Esophagus squamous epithelium (tissue), 5 donors: ENCODE measurements around the gene MRTO4. TPM values are rescaled to one million over a fixed set of nuclear protein-coding genes. Genes with fewer than 3 reads are reported as not detected.
"Not testable (repeated sequence)": the region's sequence is repeated elsewhere in the genome, so short reads cannot be mapped to it uniquely, and the experiment has no call there.

ENCODE experiments used
- DNase-seq: peaks from one replicate; lab custom pipeline; 2025; lab: John Stamatoyannopoulos, UW
- H3K27ac ChIP-seq, 4 donors: fragments of 200-600 bp; sonication (generic); one replicate each; pipeline ENCODE4 v1.5.1; 2016 to 2019; ENCODE audit warnings: mild to moderate bottlenecking in 1 of 4
- H3K27me3 ChIP-seq, 4 donors: fragments of 200-600 bp; sonication (generic); 1 replicate in 3 of 4; 2 replicates in 1 of 4; pipeline versions ENCODE4 v1.5.1 to v1.6.0; 2017 to 2021; ENCODE audit warnings: antibody characterized with exemption in 1 of 4
- H3K36me3 ChIP-seq, 3 donors: fragments of 200-600 bp; sonication (generic); one replicate each; pipeline ENCODE4 v1.5.1; 2016 to 2019
- H3K4me1 ChIP-seq, 3 donors: fragments of 200-600 bp; sonication (generic); one replicate each; pipeline ENCODE4 v1.5.1; 2017 to 2019
- H3K4me3 ChIP-seq, 4 donors: fragments of 200-600 bp; sonication (generic); 1 replicate in 3 of 4; 2 replicates in 1 of 4; pipeline ENCODE4 v1.5.1; 2016 to 2019; ENCODE audit warnings: mild to moderate bottlenecking in 2 of 4, moderate library complexity in 1 of 4
- H3K9me3 ChIP-seq, 3 donors: fragments of 200-600 bp; sonication (generic); one replicate each; pipeline ENCODE4 v1.5.1; 2016 to 2019
- CTCF ChIP-seq, 6 experiments: fragments of 450-650 bp in 4 of 6; fragments of 200-600 bp in 2 of 6; sonication (generic) in 2 of 6; IDR thresholded peaks; one replicate each; pipeline ENCODE4 v1.5.1; 2016 to 2019; ENCODE audit warnings: antibody characterized with exemption in 6 of 6, mild to moderate bottlenecking in 4 of 6, moderate library complexity in 4 of 6
- POLR2A ChIP-seq, 4 donors: fragments of 450-650 bp; IDR thresholded peaks; one replicate each; pipeline ENCODE4 v1.6.1; 2017; ENCODE audit warnings: antibody characterized with exemption in 4 of 4, mild to moderate bottlenecking in 4 of 4, moderate library complexity in 3 of 4
- WGBS, 2 donors: methylation state at CpG; one replicate each; pipeline ENCODE4 v1.1.5; 2018; 5-methylcytosine and 5-hydroxymethylcytosine counted together
- intact Hi-C: fragments of 100-400 bp; cut with DNase I; formaldehyde crosslinking; loops from one replicate; pipeline ENCODE4 v1.15.0; 2022
- total RNA-seq, 4 donors: library from RNA; depleted of rRNA; stranded (reverse); fragments of >200 nt; gene quantifications; one replicate each; pipeline ENCODE4 v1.1.0, GENCODE V29; 2016
- donor health status: DM: yes; HTN: yes; CAD: no.

The MRTO4 gene
- total RNA-seq, 4 donors from 2014 or later = 25.4 to 48.3 (median 34.2) TPM

DNA sequence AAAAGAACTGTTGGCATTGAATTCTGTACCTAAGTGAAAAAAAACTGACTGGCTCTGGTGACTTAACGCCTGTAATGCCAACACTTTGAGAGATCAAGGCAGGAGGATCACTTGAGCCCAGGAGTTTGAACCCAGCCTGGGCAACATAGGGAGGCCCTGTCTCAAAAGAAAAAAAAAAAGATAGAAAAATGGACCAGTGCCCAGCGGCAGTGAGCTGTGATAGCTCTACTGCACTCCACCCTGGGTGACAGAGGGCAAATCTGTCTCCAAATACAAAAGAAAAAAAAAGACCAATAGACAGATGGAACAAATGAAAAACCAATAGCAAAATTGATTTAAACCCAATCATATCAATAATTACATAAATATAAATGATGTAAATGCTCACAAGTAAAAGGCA, 37.6 kb downstream of the MRTO4 start:
- 30 to 47% methylated on average over 2 of the region's 2 CpGs for WGBS, 2 donors
- intact Hi-C loops = no loop called here

GRCh38 chr1:19294638-19295037, 43.0 kb downstream of the MRTO4 start:
- TF ChIP-seq POLR2A (IDR thresholded peaks at IDR 0.05) (no peak), CTCF (IDR thresholded peaks at IDR 0.05) (no peak)
- no peak for DNase-seq

More for the DNA sequence above, 37.6 kb downstream of the MRTO4 start:
- H3K36me3 ChIP-seq = peaks cover 0 to 10% (median 0%) of the 10 kb centered on the region in 3 donors
- H3K9me3 ChIP-seq = peaks cover 0 to 5% (median under 1%) of the 10 kb centered on the region in 3 donors
- H3K4me3 ChIP-seq = peak overlapping the region; percentile 39 to 64 (median 51)
- H3K4me1 ChIP-seq = peaks cover 0 to 20% (median 4%) of the 10 kb centered on the region in 3 donors
- H3K27me3 ChIP-seq = no peaks in the 10 kb centered on the region
- H3K27ac ChIP-seq = peak overlapping the region in 2 of 4 donors; percentile 7 to 55
- no peak for DNase-seq
- TF ChIP-seq CTCF (IDR thresholded peaks at IDR 0.05) (no peak), POLR2A (IDR thresholded peaks at IDR 0.05) (no peak)

GRCh38 chr1:19300211-19300610, 48.6 kb downstream of the MRTO4 start:
- 81% methylated on average over 2 of the region's 2 CpGs; no CpG with 5 or more reads in 1 of the 2 donors for WGBS, 2 donors
- Histone ChIP-seq H3K36me3 (peaks cover 10 to 53% (median 14%) of the 10 kb centered on the region in 3 donors), H3K9me3 (peaks cover 0 to 6% (median 2%) of the 10 kb centered on the region in 3 donors), H3K27ac (no peak overlapping the region), H3K27me3 (no peaks in the 10 kb centered on the region), H3K4me3 (no peak overlapping the region), H3K4me1 (no peaks in the 10 kb centered on the region)
- intact Hi-C loops = no loop called here
- DNase-seq = no peak
- no peak for TF ChIP-seq CTCF (IDR thresholded peaks at IDR 0.05)
- no peak for TF ChIP-seq POLR2A (IDR thresholded peaks at IDR 0.05)

More at GRCh38 chr1:19294638-19295037, 43.0 kb downstream of the MRTO4 start:
- Histone ChIP-seq H3K9me3 (peaks cover 0 to 21% (median 10%) of the 10 kb centered on the region in 3 donors), H3K27me3 (no peaks in the 10 kb centered on the region), H3K4me3 (no peak overlapping the region), H3K36me3 (peaks cover 0 to 18% (median 0%) of the 10 kb centered on the region in 3 donors), H3K4me1 (peaks cover 0 to under 1% (median 0%) of the 10 kb centered on the region in 3 donors), H3K27ac (no peak overlapping the region)
- intact Hi-C loops = no loop called here
- WGBS, 2 donors = 69 to 100% methylated on average over 2 of the region's 2 CpGs

- DNase-seq, H3K27me3 ChIP-seq, H3K4me3 ChIP-seq, H3K4me1 ChIP-seq, H3K27ac ChIP-seq, H3K9me3 ChIP-seq, intact Hi-C loops: not testable (repeated sequence)
- 90 to 98% methylated on average over 8 to 9 of the region's 10 CpGs for whole genome bisulfite sequencing, 2 donors
- peaks cover 23 to 85% (median 28%) of the 10 kb centered on the region in 3 donors for H3K36me3 ChIP-seq
Observed at GRCh38 chr1:19304081-19304480, 52.5 kb downstream of the MRTO4 start.

GRCh38 chr1:19305880-19306279, 54.3 kb downstream of the MRTO4 start:
- intact Hi-C loops = no loop called here
- peaks cover 3 to 26% (median 4%) of the 10 kb centered on the region in 3 donors for H3K4me1 ChIP-seq
- 88 to 96% methylated on average over 7 to 9 of the region's 11 CpGs for WGBS, 2 donors
- no peaks in the 10 kb centered on the region for H3K9me3 ChIP-seq
- H3K27me3 ChIP-seq = no peaks in the 10 kb centered on the region
- no peak overlapping the region for H3K4me3 ChIP-seq
- no peak overlapping the region for H3K27ac ChIP-seq
- no peak for DNase-seq
- TF ChIP-seq CTCF (IDR thresholded peaks at IDR 0.05) = no peak
- TF ChIP-seq POLR2A (IDR thresholded peaks at IDR 0.05) = no peak
- peaks cover 23 to 81% (median 28%) of the 10 kb centered on the region in 3 donors for H3K36me3 ChIP-seq
